T-helper 17 cell (primary cell): ENCODE data around the gene HEATR9. TPM values are rescaled to one million over a fixed set of nuclear protein-coding genes. Genes with fewer than 3 reads are reported as not detected.
"Not testable (repeated sequence)": the region's sequence is repeated elsewhere in the genome, so short reads cannot be mapped to it uniquely, and the experiment has no call there.

Source experiments
- ATAC-seq: fragments of 150-1000 bp; cut with Tn5 transposase; 2 replicates; pipeline ENCODE4 v1.10.0; 2021; ENCODE audit warnings: mild to moderate bottlenecking, moderate library complexity
- DNase-seq, 3 donors: peaks; one replicate each; pipeline versions ENCODE4 v3.0.0 to v3.0.0-alpha.2; 2020 to 2021
- H3K9me3 ChIP-seq: one replicate; pipeline ENCODE4 v1.7.0; 2013; ENCODE audit warnings: low read length, mild to moderate bottlenecking; ENCODE audit not compliant: control insufficient read depth, poor library complexity, severe bottlenecking
- H3K27ac Mint-ChIP-seq: one replicate; pipeline ENCODE4 v1.8.0; 2022; ENCODE audit warnings: mild to moderate bottlenecking, moderate library complexity, mixed read lengths
- H3K27me3 Mint-ChIP-seq: one replicate; pipeline ENCODE4 v1.8.0; 2022; ENCODE audit warnings: mixed read lengths
- H3K36me3 Mint-ChIP-seq: one replicate; pipeline ENCODE4 v1.8.0; 2022; ENCODE audit warnings: low read depth, mixed read lengths
- H3K4me1 Mint-ChIP-seq: one replicate; pipeline ENCODE4 v1.8.0; 2022; ENCODE audit warnings: mild to moderate bottlenecking, mixed read lengths
- H3K4me3 Mint-ChIP-seq: one replicate; pipeline ENCODE4 v1.8.0; 2022; ENCODE audit warnings: mild to moderate bottlenecking, moderate library complexity, mixed read lengths
- total RNA-seq, 4 donors: library from RNA in 2 of 4; stranded (reverse) in 2 of 4; gene quantifications; one replicate each; pipeline ENCODE4 v1.2.3 and lab custom pipeline; 2022 to 2026

Gene HEATR9
- total RNA-seq, 2 donors from 2014 or later: 0.50 TPM; not detected in 1

GRCh38 chr17:35901631-35902175 is 33.0 kb upstream of the HEATR9 start:
- no peak for DNase-seq
- Mint-ChIP-seq H3K27me3 (peaks cover 34% of the 10 kb centered on the region), H3K4me1 (peaks cover 3% of the 10 kb centered on the region), H3K4me3 (no peak overlapping the region), H3K36me3 (no peaks in the 10 kb centered on the region), H3K27ac (no peak overlapping the region)
- no peak for ATAC-seq
- H3K9me3 ChIP-seq: no peaks in the 10 kb centered on the region

GRCh38 chr17:35900708-35901480 is 32.2 kb upstream of the HEATR9 start:
- no peaks in the 10 kb centered on the region for H3K36me3 Mint-ChIP-seq
- peak overlapping the region; percentile 37 for H3K27ac Mint-ChIP-seq
- peaks cover 32% of the 10 kb centered on the region for H3K27me3 Mint-ChIP-seq
- no peaks in the 10 kb centered on the region for H3K9me3 ChIP-seq
- ATAC-seq: no peak
- no peak for DNase-seq
- no peak overlapping the region for H3K4me3 Mint-ChIP-seq
- peaks cover 5% of the 10 kb centered on the region for H3K4me1 Mint-ChIP-seq

GRCh38 chr17:35900280-35900679 is 31.6 kb upstream of the HEATR9 start:
- no peaks in the 10 kb centered on the region for H3K36me3 Mint-ChIP-seq
- peaks cover 26% of the 10 kb centered on the region for H3K27me3 Mint-ChIP-seq
- H3K4me1 Mint-ChIP-seq: peaks cover 5% of the 10 kb centered on the region
- peak overlapping the region; percentile 37 for H3K27ac Mint-ChIP-seq
- H3K9me3 ChIP-seq: no peaks in the 10 kb centered on the region
- H3K4me3 Mint-ChIP-seq: no peak overlapping the region
- DNase-seq: no peak
- ATAC-seq: no peak

- no peak for DNase-seq
- ATAC-seq: no peak
- H3K9me3 ChIP-seq: no peaks in the 10 kb centered on the region
- Mint-ChIP-seq H3K4me3 (no peak overlapping the region), H3K27ac (no peak overlapping the region), H3K27me3 (peaks cover 18% of the 10 kb centered on the region), H3K4me1 (peaks cover 5% of the 10 kb centered on the region), H3K36me3 (no peaks in the 10 kb centered on the region)
Observed at GRCh38 chr17:35898283-35899070, 29.8 kb upstream of the HEATR9 start.

GRCh38 chr17:35897772-35898171 is 29.1 kb upstream of the HEATR9 start:
- Mint-ChIP-seq H3K4me3 (peak overlapping the region; percentile 41), H3K27me3 (peaks cover 18% of the 10 kb centered on the region), H3K27ac (peak overlapping the region; percentile 63)
- H3K9me3 ChIP-seq, ATAC-seq, H3K36me3 Mint-ChIP-seq, H3K4me1 Mint-ChIP-seq, DNase-seq: not testable (repeated sequence)

- H3K4me1 Mint-ChIP-seq: peaks cover 10% of the 10 kb centered on the region
- no peak for DNase-seq
- H3K36me3 Mint-ChIP-seq: no peaks in the 10 kb centered on the region
- no peak overlapping the region for H3K27ac Mint-ChIP-seq
- peaks cover 14% of the 10 kb centered on the region for H3K27me3 Mint-ChIP-seq
- H3K4me3 Mint-ChIP-seq: peak overlapping the region; percentile 28
- H3K9me3 ChIP-seq: no peaks in the 10 kb centered on the region
- ATAC-seq: peak; percentile 67
Observed at GRCh38 chr17:35895636-35896587, 27.2 kb upstream of the HEATR9 start.

GRCh38 chr17:35894206-35894605 is 25.5 kb upstream of the HEATR9 start:
- Mint-ChIP-seq H3K27me3 (peaks cover 1% of the 10 kb centered on the region), H3K4me3 (no peak overlapping the region), H3K4me1 (peaks cover 17% of the 10 kb centered on the region), H3K36me3 (no peaks in the 10 kb centered on the region), H3K27ac (no peak overlapping the region)
- no peaks in the 10 kb centered on the region for H3K9me3 ChIP-seq
- ATAC-seq (no peak), DNase-seq (no peak)

GRCh38 chr17:35893751-35894150 is 25.1 kb upstream of the HEATR9 start:
- DNase-seq (no peak), ATAC-seq (no peak)
- Mint-ChIP-seq H3K4me1 (peaks cover 17% of the 10 kb centered on the region), H3K4me3 (no peak overlapping the region), H3K27ac (peak overlapping the region; percentile 27), H3K27me3 (no peaks in the 10 kb centered on the region), H3K36me3 (no peaks in the 10 kb centered on the region)
- no peaks in the 10 kb centered on the region for H3K9me3 ChIP-seq

- DNase-seq (no peak), ATAC-seq (no peak)
- Mint-ChIP-seq H3K27me3 (no peaks in the 10 kb centered on the region), H3K4me3 (no peak overlapping the region), H3K36me3 (no peaks in the 10 kb centered on the region), H3K4me1 (peaks cover 15% of the 10 kb centered on the region), H3K27ac (peak overlapping the region; percentile 71)
- H3K9me3 ChIP-seq: no peaks in the 10 kb centered on the region
Observed at GRCh38 chr17:35892091-35893035, 23.7 kb upstream of the HEATR9 start.

GRCh38 chr17:35891269-35891668 is 22.6 kb upstream of the HEATR9 start:
- Mint-ChIP-seq H3K4me1 (peaks cover 15% of the 10 kb centered on the region), H3K27me3 (no peaks in the 10 kb centered on the region), H3K4me3 (no peak overlapping the region), H3K27ac (peak overlapping the region; percentile 27), H3K36me3 (no peaks in the 10 kb centered on the region)
- no peaks in the 10 kb centered on the region for H3K9me3 ChIP-seq
- ATAC-seq (no peak), DNase-seq (no peak)

GRCh38 chr17:35890774-35891155 is 22.1 kb upstream of the HEATR9 start:
- peak; percentile 82 for ATAC-seq
- no peak overlapping the region for H3K4me3 Mint-ChIP-seq

More at GRCh38 chr17:35890774-35891155, 22.1 kb upstream of the HEATR9 start:
- no peak for DNase-seq
- no peaks in the 10 kb centered on the region for H3K27me3 Mint-ChIP-seq
- H3K9me3 ChIP-seq: no peaks in the 10 kb centered on the region
- peaks cover 12% of the 10 kb centered on the region for H3K4me1 Mint-ChIP-seq
- no peak overlapping the region for H3K27ac Mint-ChIP-seq
- no peaks in the 10 kb centered on the region for H3K36me3 Mint-ChIP-seq
